ENCODE measurements around the gene MYOM1.

Gene MYOM1

GRCh38 chr18:3219631-3220335, at the start of gene MYOM1:
Gene MYOM1, minus strand, starts transcription at chr18:3219968. Its CDS starts 4,745 bp downstream, at chr18:3215223.
- no peak for DNase-seq

DNA sequence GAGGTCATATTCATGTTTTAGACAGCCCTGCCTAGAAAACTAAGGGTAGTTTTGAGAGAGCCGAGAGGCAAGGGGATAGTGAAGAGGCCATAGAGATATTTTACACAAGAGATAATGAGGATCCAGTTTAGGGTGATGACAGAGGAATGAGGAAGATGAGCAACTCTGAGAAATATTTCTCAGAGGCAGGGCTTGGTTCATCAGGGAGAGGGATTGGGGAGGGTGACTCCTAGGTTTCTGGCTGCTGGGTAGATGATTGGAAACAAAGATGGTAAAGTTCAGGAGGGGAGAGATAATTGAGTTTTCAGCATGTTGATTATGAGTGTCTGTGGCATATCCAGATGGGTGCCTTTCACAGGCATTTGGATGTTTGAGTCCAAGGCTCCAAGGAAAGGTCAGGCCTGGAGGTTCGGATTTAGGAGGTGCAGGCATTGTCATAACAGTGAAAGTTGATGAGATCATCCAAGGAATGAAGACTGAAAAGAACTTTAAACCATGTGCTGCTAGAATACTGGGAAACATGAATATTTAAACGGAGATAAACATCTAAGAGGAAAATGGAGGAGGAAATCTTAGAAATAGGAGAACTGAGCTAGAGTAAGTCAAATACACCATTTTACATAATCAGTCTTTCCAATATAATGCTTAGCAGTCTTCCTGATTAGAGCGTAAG, 49.6 kb upstream of the MYOM1 start:
- DNase-seq: no peak

GRCh38 chr18:3268306-3268705, 48.5 kb upstream of the MYOM1 start:
- DNase-seq: no peak

GRCh38 chr18:3266062-3266608, 46.4 kb upstream of the MYOM1 start:
- DNase-seq: no peak

GRCh38 chr18:3265564-3266033, 45.8 kb upstream of the MYOM1 start:
- no peak for DNase-seq

DNA sequence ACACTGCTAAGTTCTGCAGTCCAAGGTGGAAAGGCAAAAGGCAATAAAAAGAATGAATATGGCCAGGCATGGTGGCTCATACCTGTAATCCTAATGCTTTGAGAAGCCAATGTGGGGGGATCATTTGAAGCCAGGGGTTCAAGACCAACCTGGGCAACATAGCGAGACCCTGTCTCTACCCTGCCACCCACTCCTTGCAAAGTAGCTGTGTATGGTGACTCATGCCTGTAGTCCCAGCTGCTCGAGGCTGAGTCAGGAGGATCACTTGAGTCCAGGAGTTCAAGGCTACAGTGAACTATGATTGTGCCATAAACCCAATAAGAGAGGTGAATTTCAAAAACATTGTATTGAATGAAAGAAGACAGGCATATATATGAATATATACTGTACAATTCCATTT, 44.6 kb upstream of the MYOM1 start:
- no peak for DNase-seq

- DNase-seq: no peak
These were observed 43.4 kb upstream of the MYOM1 start for GRCh38 chr18:3263132-3263700.

- no peak for DNase-seq
These were observed 42.7 kb upstream of the MYOM1 start for GRCh38 chr18:3262234-3263131.

DNA sequence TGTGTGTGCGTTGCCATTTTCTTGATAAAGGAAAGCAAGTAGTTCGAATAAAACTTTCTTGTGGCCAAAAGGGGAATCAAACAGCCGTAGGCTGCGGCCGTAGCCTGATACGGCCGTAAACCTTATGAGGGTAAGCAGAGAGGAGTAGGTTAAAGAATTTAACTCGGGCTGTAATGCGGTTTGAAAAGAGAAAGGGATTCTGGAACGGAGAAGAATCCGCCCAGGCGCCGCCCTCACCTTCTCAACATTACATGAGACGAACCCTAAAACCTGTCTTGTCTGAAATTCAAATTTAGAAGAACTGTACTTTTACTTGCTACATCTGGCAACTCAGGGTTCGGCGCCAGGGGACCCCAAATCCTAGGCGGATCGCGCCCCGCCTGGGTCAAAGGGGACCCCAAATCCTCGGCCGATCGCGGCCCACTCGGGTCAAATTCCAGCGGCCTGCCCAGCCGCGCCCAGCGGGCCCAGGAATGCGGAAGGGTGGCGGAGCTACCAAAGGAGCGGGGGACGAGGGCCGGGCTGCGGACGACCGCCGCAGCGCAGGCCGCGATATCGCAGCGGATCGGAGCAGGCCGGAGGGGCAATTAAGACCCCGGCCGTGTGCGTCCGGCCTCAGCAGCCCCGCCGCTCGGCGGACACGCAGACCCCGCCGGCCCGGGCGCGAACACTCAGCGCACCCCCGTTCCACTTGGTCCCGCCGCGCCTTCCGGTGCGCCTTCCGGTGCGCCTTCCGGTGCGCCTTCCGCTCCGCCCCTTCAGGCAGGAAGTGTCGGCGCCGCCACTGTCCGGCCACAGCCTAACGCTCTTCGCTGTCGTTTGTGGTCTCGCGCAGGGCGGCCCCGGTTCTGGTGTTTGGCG, 41.8 kb upstream of the MYOM1 start, which contains the start of gene MYL12B:
Gene MYL12B (plus strand): TSS at position 761 of the 861 bp plus-strand sequence. CDS start 10,766 bp downstream, outside the sequence.
- peak; percentile 55 to 92 for DNase-seq

DNA sequence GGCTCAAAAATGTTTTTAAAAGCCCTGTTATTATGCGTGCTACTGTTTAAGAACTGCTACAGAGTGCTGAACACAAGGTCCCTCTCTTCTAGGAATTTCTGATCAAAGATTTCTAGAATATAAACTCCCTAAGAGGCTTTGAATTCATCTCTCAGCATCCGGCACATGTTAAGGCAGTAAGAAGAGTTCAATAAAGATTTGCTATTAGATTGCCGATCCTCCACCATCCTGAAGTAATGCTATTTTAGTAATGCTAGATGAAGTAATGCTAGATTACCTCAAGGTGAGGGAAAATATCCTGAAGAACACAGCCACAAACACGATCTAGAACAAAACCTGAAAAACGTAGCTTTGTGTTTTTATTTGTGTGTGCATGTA, 41.2 kb upstream of the MYOM1 start:
- no peak for DNase-seq

DNA sequence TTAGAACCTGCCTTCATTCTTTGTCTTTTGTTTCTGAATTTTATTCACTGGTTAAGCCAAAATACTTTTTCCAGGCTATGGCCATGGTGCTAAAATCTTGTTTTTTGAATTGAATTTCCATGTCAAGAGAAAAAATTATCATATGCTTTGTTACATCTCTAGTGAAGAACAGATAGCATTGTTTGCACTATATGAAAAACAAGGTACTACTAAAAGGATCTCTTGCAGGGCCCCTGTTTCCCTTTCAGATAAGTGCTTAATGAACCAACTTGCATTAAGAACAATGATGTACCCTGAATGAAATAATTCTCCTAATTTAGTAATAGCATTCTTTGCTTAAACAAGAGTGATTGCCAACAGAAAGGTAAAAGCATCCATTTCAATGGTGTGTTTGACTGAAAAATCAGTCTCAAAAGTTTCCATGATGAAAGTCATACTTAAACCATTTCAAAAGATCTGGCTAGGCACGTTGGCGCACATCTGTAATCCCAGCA, 37.9 kb upstream of the MYOM1 start:
- no peak for DNase-seq

- no peak for DNase-seq
These were observed 37.2 kb upstream of the MYOM1 start for GRCh38 chr18:3256693-3257626.

DNA sequence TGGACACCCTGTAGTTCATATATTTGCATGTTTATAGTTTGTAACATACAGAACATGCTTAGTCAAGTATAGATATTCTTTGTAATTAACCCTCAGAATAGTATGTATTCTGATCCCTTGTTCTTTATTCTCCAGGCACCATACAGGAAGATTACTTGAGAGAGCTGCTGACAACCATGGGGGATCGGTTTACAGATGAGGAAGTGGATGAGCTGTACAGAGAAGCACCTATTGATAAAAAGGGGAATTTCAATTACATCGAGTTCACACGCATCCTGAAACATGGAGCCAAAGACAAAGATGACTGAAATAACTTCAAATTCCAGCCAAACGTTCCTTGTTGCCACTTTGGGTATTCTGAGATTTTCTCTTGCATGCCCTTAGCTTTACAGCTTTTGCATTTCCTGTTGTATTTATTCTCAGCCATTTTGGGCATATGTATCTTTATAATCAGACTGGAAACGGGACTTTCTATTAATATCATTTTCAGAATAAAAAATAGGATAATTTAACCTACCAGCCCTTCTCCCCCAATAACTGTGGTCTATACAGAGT, 35.9 kb upstream of the MYOM1 start:
- no peak for DNase-seq

DNA sequence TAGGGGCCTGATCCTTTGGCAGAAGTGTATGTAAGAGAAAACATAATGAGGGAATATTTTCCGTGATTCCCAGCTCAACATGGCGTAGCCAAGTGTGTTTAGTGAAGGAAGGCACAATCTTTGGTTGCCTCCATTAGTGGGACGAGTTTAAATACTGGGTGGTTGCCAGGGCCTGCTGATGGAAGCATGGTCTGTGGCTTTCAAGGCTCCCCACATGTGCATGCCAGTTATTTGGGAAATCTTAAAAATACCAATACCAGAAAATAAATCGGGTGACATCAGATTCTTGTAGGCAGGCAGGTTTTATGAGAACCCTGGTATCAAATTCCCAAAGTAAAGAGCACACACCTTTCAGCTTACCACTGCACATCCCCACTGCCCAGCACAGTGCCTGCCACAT, 35.0 kb upstream of the MYOM1 start:
- DNase-seq: no peak

- DNase-seq: no peak
These were observed 33.1 kb upstream of the MYOM1 start for GRCh38 chr18:3252843-3253242.

GRCh38 chr18:3251963-3252277, 32.2 kb upstream of the MYOM1 start:
- no peak for DNase-seq

- DNase-seq: no peak
These were observed 31.6 kb upstream of the MYOM1 start for GRCh38 chr18:3251249-3251962.

- no peak for DNase-seq
These were observed 30.7 kb upstream of the MYOM1 start for GRCh38 chr18:3250237-3251107.

All from bone marrow (tissue), 2 donors.